IMR-90 (cell line): ENCODE results near the gene PCGF2. TPM values are rescaled to one million over a fixed set of nuclear protein-coding genes. Genes with fewer than 3 reads are reported as not detected.

Source experiments
- ATAC-seq: fragments of 200-7000 bp; cut with Tn5 transposase; 2 replicates; pipeline ENCODE4 v1.9.1; 2020; ENCODE audit warnings: low read depth, mild to moderate bottlenecking, moderate library complexity
- BruUV-seq: library from RNA; stranded (reverse); fragments of 400-500 nt; replicated peaks from 2 replicates; lab custom pipeline; 2021; lab: Mats Ljungman, UMichigan
- CTCF ChIA-PET: fragments of 300-600 bp; formaldehyde crosslinking; extraction: SDS; loops from one replicate; lab custom pipeline; 2021; ENCODE audit warnings: antibody characterized with exemption; lab: Yijun Ruan, JAX
- POLR2A ChIA-PET: fragments of 300-600 bp; sonication (Branson Sonifier 250); formaldehyde crosslinking; loops from one replicate; lab custom pipeline; 2022; ENCODE audit warnings: antibody characterized with exemption; ENCODE audit not compliant: unreplicated experiment; lab: Charles Lee
- DNase-seq: peaks from one replicate; pipeline ENCODE4 v3.0.0; 2013
- H2AFZ ChIP-seq: replicated peaks from 2 replicates; pipeline ENCODE3; 2013; ENCODE audit warnings: low read length, mild to moderate bottlenecking; ENCODE audit not compliant: poor library complexity
- H2AK5ac ChIP-seq: 2 replicates; pipeline ENCODE4 v1.6.1; 2013; ENCODE audit warnings: low read depth, low read length, inconsistent platforms
- H2AK9ac ChIP-seq: replicated peaks from 2 replicates; pipeline ENCODE3; 2013; ENCODE audit warnings: mild to moderate bottlenecking, low read depth, low read length, moderate library complexity; ENCODE audit not compliant: poor library complexity
- H2BK120ac ChIP-seq: 2 replicates; pipeline ENCODE4 v1.6.1; 2013; ENCODE audit warnings: low read depth, low read length, inconsistent platforms
- H2BK15ac ChIP-seq: 3 replicates; pipeline ENCODE4 v1.6.1; 2013; ENCODE audit warnings: low read depth, low read length, inconsistent platforms
- H2BK20ac ChIP-seq: 2 replicates; pipeline ENCODE4 v1.6.1; 2013; ENCODE audit warnings: low read depth, mild to moderate bottlenecking, inconsistent platforms, low read length, moderate library complexity
- H2BK5ac ChIP-seq: 2 replicates; pipeline ENCODE4 v1.6.1; 2013; ENCODE audit warnings: mild to moderate bottlenecking, low read depth, low read length, inconsistent platforms; ENCODE audit not compliant: poor library complexity, severe bottlenecking
- H3K14ac ChIP-seq: replicated peaks from 2 replicates; pipeline ENCODE4 v1.6.1; 2013; ENCODE audit warnings: low read depth, low read length, inconsistent platforms
- H3K18ac ChIP-seq: 2 replicates; pipeline ENCODE4 v1.6.1; 2013; ENCODE audit warnings: low read depth, low read length, control low read depth
- H3K23ac ChIP-seq: 2 replicates; pipeline ENCODE4 v1.6.1; 2013; ENCODE audit warnings: low read depth, low read length, inconsistent platforms
- H3K27ac ChIP-seq: 2 replicates; pipeline ENCODE4 v1.5.1; 2013; ENCODE audit warnings: mild to moderate bottlenecking, control low read depth, low read length; ENCODE audit not compliant: insufficient read depth
- H3K27me3 ChIP-seq: 2 replicates; pipeline ENCODE4 v1.6.1; 2013; ENCODE audit warnings: low read length; ENCODE audit not compliant: control insufficient read depth, insufficient read depth
- H3K36me3 ChIP-seq: 2 replicates; pipeline ENCODE4 v1.6.1; 2013; ENCODE audit warnings: low read length, mixed read lengths; ENCODE audit not compliant: control insufficient read depth, insufficient read depth
- H3K4ac ChIP-seq: 2 replicates; pipeline ENCODE4 v1.6.1; 2013; ENCODE audit warnings: low read depth, low read length, inconsistent platforms
- H3K4me1 ChIP-seq: 2 replicates; pipeline ENCODE4 v1.6.1; 2013; ENCODE audit warnings: low read length, mixed read lengths; ENCODE audit not compliant: control insufficient read depth, insufficient read depth
- H3K4me2 ChIP-seq: 2 replicates; pipeline ENCODE4 v1.6.1; 2013; ENCODE audit warnings: low read depth, mild to moderate bottlenecking, control low read depth, low read length, moderate library complexity
- H3K4me3 ChIP-seq: 2 replicates; pipeline ENCODE4 v1.5.1; 2013; ENCODE audit warnings: low read depth, mild to moderate bottlenecking, control low read depth, low read length, moderate library complexity; ENCODE audit not compliant: insufficient read depth
- H3K56ac ChIP-seq: 2 replicates; pipeline ENCODE4 v1.6.1; 2013; ENCODE audit warnings: low read length, inconsistent platforms; ENCODE audit not compliant: insufficient read depth; ENCODE audit errors: extremely low read depth
- H3K79me1 ChIP-seq, 2 experiments: 2 replicates each; pipeline ENCODE4 v1.6.1; 2013; ENCODE audit warnings: low read length in 2 of 2, inconsistent platforms in 1 of 2, low read depth in 1 of 2
- H3K9ac ChIP-seq: 2 replicates; pipeline ENCODE4 v1.6.1; 2013; ENCODE audit warnings: low read depth, low read length, control low read depth
- H3K9me1 ChIP-seq: 2 replicates; pipeline ENCODE4 v1.6.1; 2013; ENCODE audit warnings: low read length, inconsistent platforms; ENCODE audit not compliant: insufficient read depth
- H3K9me3 ChIP-seq: 2 replicates; pipeline ENCODE4 v1.6.1; 2013; ENCODE audit warnings: low read length; ENCODE audit not compliant: control insufficient read depth, insufficient read depth
- H4K20me1 ChIP-seq: 2 replicates; pipeline ENCODE4 v1.6.1; 2013; ENCODE audit warnings: low read length, inconsistent platforms; ENCODE audit not compliant: insufficient read depth
- H4K5ac ChIP-seq: 2 replicates; pipeline ENCODE4 v1.6.1; 2013; ENCODE audit warnings: mild to moderate bottlenecking, low read depth, low read length, control low read depth
- H4K8ac ChIP-seq, 2 experiments: 2 replicates each; pipeline ENCODE4 v1.6.1; 2013; ENCODE audit warnings: low read depth in 2 of 2, low read length in 2 of 2, control low read depth in 1 of 2, inconsistent platforms in 1 of 2
- H4K91ac ChIP-seq: 2 replicates; pipeline ENCODE4 v1.6.1; 2013; ENCODE audit warnings: low read depth, low read length, inconsistent platforms; ENCODE audit not compliant: insufficient read depth
- MAZ ChIP-seq: IDR thresholded peaks from 2 replicates; pipeline ENCODE4 v1.6.1; 2012; ENCODE audit warnings: low read depth, mild to moderate bottlenecking, low read length, improper control_type of control experiment, moderate library complexity, borderline replicate concordance
- NFE2L2 ChIP-seq: fragments of 150-350 bp; IDR thresholded peaks from 2 replicates; pipeline ENCODE4 v1.6.1; 2016; ENCODE audit warnings: low read depth, mild to moderate bottlenecking, low read length
- RAD21 ChIP-seq: IDR thresholded peaks from 2 replicates; pipeline ENCODE4 v1.6.1; 2012; ENCODE audit warnings: low read length, improper control_type of control experiment
- RCOR1 ChIP-seq: IDR thresholded peaks from 2 replicates; pipeline ENCODE4 v1.6.1; 2012; ENCODE audit warnings: mild to moderate bottlenecking, low read length, improper control_type of control experiment; ENCODE audit not compliant: insufficient replicate concordance
- RFX5 ChIP-seq: IDR thresholded peaks from 2 replicates; pipeline ENCODE4 v1.8.0; 2012; ENCODE audit warnings: low read depth, mild to moderate bottlenecking, low read length, moderate library complexity
- WGBS, 2 experiments: methylation state at CpG; one replicate each; pipeline versions ENCODE4 v1.1.5 to v1.1.7; 2013; ENCODE audit warnings: missing lambda C conversion rate in 2 of 2; ENCODE audit not compliant: insufficient read length in 1 of 2; ENCODE audit errors: extremely low coverage in 2 of 2; 5-methylcytosine and 5-hydroxymethylcytosine counted together
- dilution Hi-C: fragments of 300-500 bp; cut with HindIII; formaldehyde crosslinking; loops from one replicate; pipeline ENCODE4 v1.14.3; 2018; ENCODE audit warnings: low sequenced_read_pairs; ENCODE audit not compliant: unreplicated experiment
- in situ Hi-C: fragments of 300-500 bp; cut with MboI; formaldehyde crosslinking; loops from 3 replicates; pipeline ENCODE4 v1.14.3; 2019; ENCODE audit warnings: low sequenced_read_pairs, inconsistent platforms, mixed read lengths
- intact Hi-C: fragments of 100-400 bp; cut with micrococcal nuclease; formaldehyde crosslinking; loops from 2 replicates; pipeline ENCODE4 v1.10.0; 2022
- polyA plus RNA-seq, 3 experiments: library from polyadenylated mRNA; depleted of rRNA; stranded (reverse); fragments of >200 nt; gene quantifications; 2 replicates each; pipeline ENCODE4 v1.2.3, GENCODE V29; 2012; ENCODE audit warnings: low replicate concordance in 1 of 3
- total RNA-seq: library from RNA; depleted of rRNA; stranded (reverse); fragments of >200 nt; gene quantifications from 2 replicates; pipeline ENCODE4 v1.2.3, GENCODE V29; 2012
- TF ChIP-seq, protein P1 (sequence below): conservative IDR thresholded peaks from 2 replicates; pipeline ENCODE4 v1.5.1; 2012; ENCODE audit warnings: mild to moderate bottlenecking, low read depth, low read length, improper control_type of control experiment

The PCGF2 gene
- total and polyA plus RNA-seq, 2 of the 4 experiments (the other 2 are of a cell fraction), result 1.1 to 18.2 TPM

DNA sequence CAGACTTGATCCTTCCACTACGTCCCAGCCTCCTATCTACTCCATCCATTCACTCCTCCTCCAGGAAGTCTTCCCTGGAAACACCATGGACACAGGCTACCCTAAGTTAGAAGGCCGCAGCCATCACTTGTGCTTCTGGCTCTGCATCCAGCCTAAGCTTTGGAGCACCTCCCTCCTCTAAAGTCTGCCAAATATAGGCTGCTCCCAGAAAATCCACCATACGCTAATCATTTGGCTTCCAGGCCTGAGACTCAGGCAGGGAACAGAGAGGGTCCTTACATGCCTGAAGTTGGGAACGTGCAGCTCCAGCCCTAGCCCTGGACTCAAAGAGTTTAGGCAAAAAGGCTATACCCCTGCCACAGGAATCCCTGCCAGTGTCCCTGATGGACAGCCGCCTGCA, 6.7 kb downstream of the PCGF2 start:
- H3K9me1 ChIP-seq, result peaks cover 20% of the 10 kb centered on the region
- peaks cover 29% of the 10 kb centered on the region for H3K36me3 ChIP-seq
- WGBS, 2 experiments, result 69% methylated on average over 2 of the region's 5 CpGs; no CpG with 5 or more reads in 1 of the 2 experiments
- H2BK20ac ChIP-seq, result no peak overlapping the region
- no peak overlapping the region for H3K56ac ChIP-seq
- in situ Hi-C loops, result no loop called here
- peaks cover 75% of the 10 kb centered on the region for H4K20me1 ChIP-seq
- no peak overlapping the region for H4K5ac ChIP-seq
- TF ChIP-seq RAD21 (no peak), NFE2L2 (no peak), MAZ (no peak), RCOR1 (no peak), RFX5 (no peak)
- TF ChIP-seq, protein P1, sequence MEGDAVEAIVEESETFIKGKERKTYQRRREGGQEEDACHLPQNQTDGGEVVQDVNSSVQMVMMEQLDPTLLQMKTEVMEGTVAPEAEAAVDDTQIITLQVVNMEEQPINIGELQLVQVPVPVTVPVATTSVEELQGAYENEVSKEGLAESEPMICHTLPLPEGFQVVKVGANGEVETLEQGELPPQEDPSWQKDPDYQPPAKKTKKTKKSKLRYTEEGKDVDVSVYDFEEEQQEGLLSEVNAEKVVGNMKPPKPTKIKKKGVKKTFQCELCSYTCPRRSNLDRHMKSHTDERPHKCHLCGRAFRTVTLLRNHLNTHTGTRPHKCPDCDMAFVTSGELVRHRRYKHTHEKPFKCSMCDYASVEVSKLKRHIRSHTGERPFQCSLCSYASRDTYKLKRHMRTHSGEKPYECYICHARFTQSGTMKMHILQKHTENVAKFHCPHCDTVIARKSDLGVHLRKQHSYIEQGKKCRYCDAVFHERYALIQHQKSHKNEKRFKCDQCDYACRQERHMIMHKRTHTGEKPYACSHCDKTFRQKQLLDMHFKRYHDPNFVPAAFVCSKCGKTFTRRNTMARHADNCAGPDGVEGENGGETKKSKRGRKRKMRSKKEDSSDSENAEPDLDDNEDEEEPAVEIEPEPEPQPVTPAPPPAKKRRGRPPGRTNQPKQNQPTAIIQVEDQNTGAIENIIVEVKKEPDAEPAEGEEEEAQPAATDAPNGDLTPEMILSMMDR, result no peak
- intact Hi-C loops, result no loop called here
- H2AFZ ChIP-seq, result no peak overlapping the region
- no TSS peak for BruUV-seq
- H3K23ac ChIP-seq, result no peak overlapping the region
- H4K8ac ChIP-seq, result no peak overlapping the region
- no peak overlapping the region for H4K91ac ChIP-seq
- no peak overlapping the region for H3K27ac ChIP-seq
- H2AK9ac ChIP-seq, result no peak overlapping the region
- dilution Hi-C loops, result no loop called here
- H3K14ac ChIP-seq, result no peak overlapping the region
- H3K4me3 ChIP-seq, result no peak overlapping the region
- no peak overlapping the region for H3K9ac ChIP-seq
- ATAC-seq, result no peak
- H3K4ac ChIP-seq, result no peak overlapping the region
- H3K18ac ChIP-seq, result no peak overlapping the region
- peaks cover 15 to 76% of the 10 kb centered on the region in 2 experiments for H3K79me1 ChIP-seq
- no peak overlapping the region for H2AK5ac ChIP-seq
- POLR2A ChIA-PET, result no interaction called here
- no peaks in the 10 kb centered on the region for H3K9me3 ChIP-seq
- no peaks in the 10 kb centered on the region for H3K27me3 ChIP-seq
- DNase-seq, result no peak
- peaks cover 22% of the 10 kb centered on the region for H3K4me1 ChIP-seq
- no peak overlapping the region for H2BK15ac ChIP-seq
- no peak overlapping the region for H3K4me2 ChIP-seq
- CTCF ChIA-PET, result no interaction called here
- H2BK5ac ChIP-seq, result no peak overlapping the region
- no peak overlapping the region for H2BK120ac ChIP-seq
